WTC11 (cell line): Measurements from ENCODE around the gene FAM217A.

Source experiments
- ARID4B ChIP-seq: sonication (generic); formaldehyde crosslinking; IDR thresholded peaks from 2 replicates; pipeline ENCODE4 v1.8.0; 2023; ENCODE audit warnings: missing genetic modification reagents, mild to moderate bottlenecking, borderline replicate concordance
- ATF6 ChIP-seq: sonication (generic); formaldehyde crosslinking; IDR thresholded peaks from 2 replicates; pipeline ENCODE4 v1.8.1; 2023; ENCODE audit warnings: mild to moderate bottlenecking, missing genetic modification reagents
- CREB1 ChIP-seq: sonication (generic); formaldehyde crosslinking; IDR thresholded peaks from 2 replicates; pipeline ENCODE4 v1.8.0; 2023; ENCODE audit warnings: mild to moderate bottlenecking, missing genetic modification reagents
- CTCF ChIP-seq: fragments of 200-600 bp; IDR thresholded peaks from 2 replicates; pipeline ENCODE4 v1.8.0; 2022; ENCODE audit warnings: antibody characterized with exemption
- MAX ChIP-seq: sonication (generic); formaldehyde crosslinking; IDR thresholded peaks from 2 replicates; pipeline ENCODE4 v1.8.0; 2022; ENCODE audit warnings: mild to moderate bottlenecking, missing genetic modification reagents
- MLX ChIP-seq: sonication (generic); formaldehyde crosslinking; IDR thresholded peaks from 2 replicates; pipeline ENCODE4 v1.8.1; 2023; ENCODE audit warnings: mild to moderate bottlenecking, missing genetic modification reagents, moderate library complexity
- PRRX2 ChIP-seq: fragments of 250-450 bp; sonication (Bioruptor Pico); IDR thresholded peaks from 2 replicates; pipeline ENCODE4 v1.8.0; 2021; ENCODE audit warnings: mild to moderate bottlenecking
- SMAD3 ChIP-seq: sonication (generic); formaldehyde crosslinking; IDR thresholded peaks from 2 replicates; pipeline ENCODE4 v1.8.0; 2022; ENCODE audit warnings: missing genetic modification reagents, mild to moderate bottlenecking, borderline replicate concordance
- TEAD4 ChIP-seq: sonication (generic); formaldehyde crosslinking; IDR thresholded peaks from 2 replicates; pipeline ENCODE4 v1.8.0; 2022; ENCODE audit warnings: mild to moderate bottlenecking, missing genetic modification reagents
- USF2 ChIP-seq: sonication (generic); formaldehyde crosslinking; IDR thresholded peaks from 2 replicates; pipeline ENCODE4 v1.8.1; 2023; ENCODE audit warnings: mild to moderate bottlenecking, missing genetic modification reagents, moderate library complexity
- ZNF512 ChIP-seq: sonication (generic); formaldehyde crosslinking; IDR thresholded peaks from 2 replicates; pipeline ENCODE4 v1.8.1; 2022; ENCODE audit warnings: missing genetic modification reagents, borderline replicate concordance

- TF ChIP-seq CTCF (no peak), ATF6 (CRISPR knock-in tag) (no peak), PRRX2 (CRISPR knock-in tag) (no peak), TEAD4 (CRISPR knock-in tag) (no peak), MAX (CRISPR knock-in tag) (no peak), ZNF512 (CRISPR knock-in tag) (no peak), ARID4B (CRISPR knock-in tag) (no peak), SMAD3 (CRISPR knock-in tag) (no peak), MLX (CRISPR knock-in tag) (no peak), USF2 (no peak), CREB1 (CRISPR knock-in tag) (no peak)
Measured at GRCh38 chr6:4071330-4071729, 7.6 kb downstream of the FAM217A start.
